ENCODE results near the gene NAP1L4. TPM values are rescaled to one million over a fixed set of nuclear protein-coding genes. Genes with fewer than 3 reads are reported as not detected.

NAP1L4 gene
- total and polyA plus RNA-seq, 2 of the 4 experiments (the other 2 are of a cell fraction): 71.5 to 80.7 TPM

DNA sequence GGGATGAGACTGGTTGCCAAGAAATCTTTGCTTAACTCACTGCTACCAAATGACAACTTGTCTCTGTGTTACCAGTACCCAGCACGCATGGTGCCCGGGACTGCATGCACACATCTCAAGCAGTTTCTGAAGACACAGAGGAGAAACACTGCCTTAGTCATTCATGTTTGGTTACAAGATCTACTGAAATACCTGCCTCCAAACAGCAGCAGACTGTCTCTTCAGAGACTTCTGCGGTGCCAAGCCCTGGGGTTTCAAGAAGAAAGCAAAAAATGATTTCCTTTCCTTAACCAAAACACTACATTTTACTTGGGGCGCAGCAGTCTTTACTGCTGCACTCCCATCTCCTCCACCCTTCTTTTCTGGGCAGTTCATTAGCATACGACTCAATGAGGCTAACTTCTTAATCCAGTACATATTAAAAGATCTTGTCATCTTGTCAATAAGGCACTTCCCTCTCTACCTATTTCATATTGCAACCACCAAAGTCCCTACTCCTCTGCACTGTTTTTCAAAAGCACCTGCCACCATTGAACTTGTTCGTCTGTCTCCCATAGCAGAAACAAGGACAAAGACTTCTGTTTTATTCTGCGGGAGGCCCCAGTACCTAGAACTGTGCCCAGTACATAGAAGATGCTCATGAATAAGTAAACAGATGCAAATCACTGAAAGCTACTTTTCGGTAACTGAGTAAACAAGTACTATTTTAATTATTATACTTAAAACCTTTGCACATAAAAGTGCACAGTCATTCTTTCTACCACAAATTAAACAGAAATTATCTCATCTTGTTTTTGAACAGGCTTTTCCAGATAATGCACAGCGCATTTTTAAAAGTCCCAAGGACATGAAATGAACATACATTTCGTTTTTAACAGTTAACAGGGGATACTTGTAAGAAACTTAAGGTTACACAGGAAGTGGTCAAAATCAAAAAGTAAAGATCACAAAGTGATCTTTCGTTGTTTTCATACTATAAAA, 4.0 kb downstream of the NAP1L4 start:
- Histone ChIP-seq H3K9ac (ENCODE audit: low read depth, low read length) (no peak overlapping the region), H4K5ac (ENCODE audit: low read depth, low read length) (no peak overlapping the region), H4K8ac (ENCODE audit: low read depth in 2 of 2, low read length in 2 of 2) (no peak overlapping the region), H4K91ac (ENCODE audit: insufficient read depth, low read depth, low read length) (no peak overlapping the region), H3K9me1 (ENCODE audit: insufficient read depth, low read length) (0 out of 2 replicates have a peak, but pooled peaks cover 13% of the 10 kb centered on the region), H3K14ac (replicated peaks; ENCODE audit: low read depth, low read length) (no peak overlapping the region), H2AK9ac (replicated peaks; ENCODE audit: low read depth, low read length, poor library complexity) (no peak overlapping the region), H3K56ac (ENCODE audit: extremely low read depth, insufficient read depth, low read length) (no peak overlapping the region), H2AFZ (replicated peaks; ENCODE audit: low read length, poor library complexity) (no peak overlapping the region), H2BK20ac (ENCODE audit: low read depth, low read length) (no peak overlapping the region), H2BK5ac (ENCODE audit: low read depth, low read length, poor library complexity, severe bottlenecking) (peak overlapping the region; percentile 27), H3K18ac (ENCODE audit: low read depth, low read length) (0 out of 2 replicates have a peak overlapping the region, but pooled peaks have one; percentile 5), H2BK15ac (ENCODE audit: low read depth, low read length) (no peak overlapping the region), H2AK5ac (ENCODE audit: low read depth, low read length) (no peak overlapping the region), H3K4ac (ENCODE audit: low read depth, low read length) (no peak overlapping the region), H3K23ac (ENCODE audit: low read depth, low read length) (peak overlapping the region; percentile 25; the same call in 1 of the 2 replicates), H3K4me2 (ENCODE audit: low read depth, low read length) (peak overlapping the region; percentile 33), H2BK120ac (ENCODE audit: low read depth, low read length) (no peak overlapping the region), H3K9me3 (ENCODE audit: control insufficient read depth, insufficient read depth, low read length) (no peaks in the 10 kb centered on the region), H3K4me1 (ENCODE audit: control insufficient read depth, insufficient read depth, low read length) (peaks cover 10% of the 10 kb centered on the region), H3K27ac (ENCODE audit: insufficient read depth, low read length) (peak overlapping the region; percentile 14; the same call in 1 of the 2 replicates), H4K20me1 (ENCODE audit: insufficient read depth, low read length) (peaks cover 77% of the 10 kb centered on the region), H3K27me3 (ENCODE audit: control insufficient read depth, insufficient read depth, low read length) (no peaks in the 10 kb centered on the region), H3K36me3 (ENCODE audit: control insufficient read depth, insufficient read depth, low read length) (peaks cover 6% of the 10 kb centered on the region), H3K79me1 (ENCODE audit: low read depth in 1 of 2, low read length in 2 of 2) (peaks cover 5 to 26% of the 10 kb centered on the region in 2 experiments; a peak in 3 of 4 replicates), H3K4me3 (ENCODE audit: insufficient read depth, low read depth, low read length) (no peak overlapping the region)
- no TSS peak for BruUV-seq (replicated peaks)
- dilution Hi-C loops (cut with HindIII; ENCODE audit: low sequenced_read_pairs, unreplicated experiment) (no loop called here), in situ Hi-C loops (cut with MboI; ENCODE audit: low sequenced_read_pairs) (no loop called here), intact Hi-C loops (cut with micrococcal nuclease) (no loop called here)
- TF ChIP-seq, protein P1, sequence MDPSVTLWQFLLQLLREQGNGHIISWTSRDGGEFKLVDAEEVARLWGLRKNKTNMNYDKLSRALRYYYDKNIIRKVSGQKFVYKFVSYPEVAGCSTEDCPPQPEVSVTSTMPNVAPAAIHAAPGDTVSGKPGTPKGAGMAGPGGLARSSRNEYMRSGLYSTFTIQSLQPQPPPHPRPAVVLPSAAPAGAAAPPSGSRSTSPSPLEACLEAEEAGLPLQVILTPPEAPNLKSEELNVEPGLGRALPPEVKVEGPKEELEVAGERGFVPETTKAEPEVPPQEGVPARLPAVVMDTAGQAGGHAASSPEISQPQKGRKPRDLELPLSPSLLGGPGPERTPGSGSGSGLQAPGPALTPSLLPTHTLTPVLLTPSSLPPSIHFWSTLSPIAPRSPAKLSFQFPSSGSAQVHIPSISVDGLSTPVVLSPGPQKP (IDR thresholded peaks at IDR 0.05; ENCODE audit: borderline replicate concordance, low read depth, low read length): no peak
- TF ChIP-seq MAFK (IDR thresholded peaks at IDR 0.05; ENCODE audit: low read depth, low read length): peak; percentile 41; the same call in 1 of the 2 replicates
- TF ChIP-seq NFE2L2 (IDR thresholded peaks at IDR 0.05; ENCODE audit: low read depth, low read length): peak; percentile 94
- DNase-seq (no peak), ATAC-seq (ENCODE audit: low read depth) (no peak)
- WGBS, 2 experiments (ENCODE audit: extremely low coverage in 2 of 2, insufficient read length in 1 of 2): 86% methylated on average over 4 of the region's 11 CpGs; no CpG with 5 or more reads in 1 of the 2 experiments
- CTCF ChIA-PET: interaction anchor here (0.6 to 1.1 kb wide), 2 partner anchors 13 to 34 kb away, joined by 3 to 4 read pairs; no protein-coding TSS in a partner anchor
- POLR2A ChIA-PET (ENCODE audit: unreplicated experiment): no interaction called here

Data from IMR-90 (cell line).